Endothelial cell of umbilical vein (primary cell): ENCODE data around the gene EHMT1. TPM values are rescaled to one million over a fixed set of nuclear protein-coding genes. Genes with fewer than 3 reads are reported as not detected.
"Not testable (repeated sequence)": the region's sequence is repeated elsewhere in the genome, so short reads cannot be mapped to it uniquely, and the experiment has no call there.

ENCODE experiments used
- BruUV-seq: library from RNA; stranded (reverse); fragments of 400-500 nt; replicated peaks from 2 replicates; lab custom pipeline; 2021; lab: Mats Ljungman, UMichigan
- CTCF ChIA-PET: fragments of 300-600, 350-600 bp; sonication (Branson Sonifier 250); formaldehyde crosslinking; loops from one replicate; lab custom pipeline; 2021; ENCODE audit warnings: antibody characterized with exemption, inconsistent platforms; lab: Charles Lee
- POLR2A ChIA-PET: fragments of 300-600, 350-600 bp; sonication (Branson Sonifier 250); formaldehyde crosslinking; loops from one replicate; lab custom pipeline; 2021; ENCODE audit warnings: antibody characterized with exemption, inconsistent platforms; lab: Charles Lee
- DNase-seq: peaks from one replicate; pipeline ENCODE4 v3.0.0-alpha.2; 2011; ENCODE audit warnings: low read depth, low spot score
- FAIRE-seq: peaks from 2 replicates; lab custom pipeline; 2011; peaks lifted over from hg19 to GRCh38; lab: Jason Lieb, UNC
- H2AFZ ChIP-seq: 2 replicates; pipeline ENCODE4 v1.6.0; 2012; ENCODE audit warnings: low read depth, low read length, control low read depth, inconsistent platforms
- H3K27ac ChIP-seq: 2 replicates; pipeline ENCODE4 v1.5.1; 2011; ENCODE audit warnings: low read depth, mild to moderate bottlenecking, control low read depth, low read length, moderate library complexity; ENCODE audit not compliant: insufficient read depth
- H3K27me3 ChIP-seq, 2 experiments: 2 replicates each; pipeline versions ENCODE4 v1.6.0 to v1.6.1; 2011; ENCODE audit warnings: low read length in 2 of 2, mixed read lengths in 1 of 2; ENCODE audit not compliant: control insufficient read depth in 2 of 2, insufficient read depth in 2 of 2
- H3K36me3 ChIP-seq, 2 experiments: 2 replicates in 1 of 2; 3 replicates in 1 of 2; pipeline ENCODE4 v1.5.1; 2011; ENCODE audit warnings: low read length in 2 of 2, mild to moderate bottlenecking in 1 of 2, moderate library complexity in 1 of 2; ENCODE audit not compliant: control insufficient read depth in 2 of 2, insufficient read depth in 2 of 2; ENCODE audit errors: extremely low read depth in 1 of 2
- H3K4me1 ChIP-seq: 3 replicates; pipeline ENCODE4 v1.5.1; 2011; ENCODE audit warnings: mild to moderate bottlenecking, low read length; ENCODE audit not compliant: control insufficient read depth, insufficient read depth; ENCODE audit errors: extremely low read depth
- H3K4me2 ChIP-seq: 2 replicates; pipeline ENCODE4 v1.6.1; 2011; ENCODE audit warnings: low read length, control low read depth, mixed read lengths; ENCODE audit not compliant: insufficient read depth
- H3K4me3 ChIP-seq, 3 experiments: fragments of 200-600 bp in 1 of 3; sonication (generic), shearing (Covaris generic) in 1 of 3; replicated peaks in 1 of 3; 2 replicates each; pipeline ENCODE4 v1.5.1; 2011 to 2016; ENCODE audit warnings: control low read depth in 3 of 3, low read length in 3 of 3, mild to moderate bottlenecking in 2 of 3, inconsistent platforms in 1 of 3, low read depth in 1 of 3, moderate library complexity in 1 of 3; ENCODE audit not compliant: insufficient read depth in 1 of 3
- H3K79me2 ChIP-seq: 2 replicates; pipeline ENCODE4 v1.6.0; 2012; ENCODE audit warnings: low read length, inconsistent platforms; ENCODE audit not compliant: control insufficient read depth, insufficient read depth
- H3K9ac ChIP-seq: replicated peaks from 2 replicates; pipeline ENCODE3; 2011; ENCODE audit warnings: low read length, control low read depth; ENCODE audit not compliant: insufficient read depth; ENCODE audit errors: extremely low read depth
- H3K9me1 ChIP-seq: replicated peaks from 3 replicates; pipeline ENCODE4 v1.6.0; 2011; ENCODE audit warnings: mild to moderate bottlenecking, low read length; ENCODE audit not compliant: control insufficient read depth, insufficient read depth; ENCODE audit errors: extremely low read depth
- H3K9me3 ChIP-seq: replicated peaks from 2 replicates; pipeline ENCODE4 v1.5.1; 2012; ENCODE audit warnings: low read length, inconsistent platforms; ENCODE audit not compliant: control insufficient read depth, insufficient read depth
- H4K20me1 ChIP-seq: replicated peaks from 2 replicates; pipeline ENCODE3; 2011; ENCODE audit warnings: mild to moderate bottlenecking, low read length; ENCODE audit not compliant: control insufficient read depth, insufficient read depth; ENCODE audit errors: extremely low read depth
- CTCF ChIP-seq, 2 donors: IDR thresholded peaks; 1 replicate in 1 of 2; 2 replicates in 1 of 2; pipeline ENCODE4 v1.5.1; 2011; ENCODE audit warnings: low read length in 2 of 2, mild to moderate bottlenecking in 2 of 2, moderate library complexity in 2 of 2, control low read depth in 1 of 2, inconsistent platforms in 1 of 2, low read depth in 1 of 2; ENCODE audit not compliant: insufficient read depth in 1 of 2; ENCODE audit errors: extremely low read depth in 1 of 2
- MAX ChIP-seq: IDR thresholded peaks from 2 replicates; pipeline ENCODE4 v1.6.1; 2011; ENCODE audit not compliant: insufficient read depth, insufficient read length
- dilution Hi-C: fragments of 300-500 bp; cut with MboI; formaldehyde crosslinking; loops from one replicate; pipeline ENCODE4 v1.15.0; 2019; ENCODE audit warnings: low sequenced_read_pairs; ENCODE audit not compliant: extremely low pct_ligation_motif_present
- intact Hi-C: fragments of 100-400 bp; cut with micrococcal nuclease; formaldehyde crosslinking; loops from one replicate; pipeline ENCODE4 v1.10.0; 2022
- polyA plus RNA-seq, 4 experiments: library from polyadenylated mRNA; depleted of rRNA in 3 of 4; stranded (reverse) in 3 of 4; unstranded in 1 of 4; fragments of >200 nt; gene quantifications; 2 replicates each; pipeline versions ENCODE4 v1.2.1 to v1.2.3, GENCODE V29; 2011 to 2012; ENCODE audit warnings: missing spikeins in 1 of 4
- total RNA-seq: library from RNA; stranded (reverse); gene quantifications from 2 replicates; pipeline ENCODE4 v1.2.3, GENCODE V29; 2021

The EHMT1 gene
- total and polyA plus RNA-seq, 2 donors (not counting 3 experiments of a cell fraction or from before 2014, with no cell fraction given) = 48.2 to 104 TPM

- FAIRE-seq = peak; percentile 82
- POLR2A ChIA-PET = no interaction called here
- no TSS peak for BruUV-seq
Observed at GRCh38 chr9:137621131-137621757, 2.4 kb downstream of the EHMT1 start.

GRCh38 chr9:137622211-137622610 lies 3.4 kb downstream of the EHMT1 start:
- H3K27me3 ChIP-seq, CTCF ChIA-PET, POLR2A ChIA-PET, dilution Hi-C loops, BruUV-seq, H3K36me3 ChIP-seq, H3K9ac ChIP-seq, H2AFZ ChIP-seq, H3K4me3 ChIP-seq, FAIRE-seq, H4K20me1 ChIP-seq, H3K9me3 ChIP-seq, H3K27ac ChIP-seq, H3K4me2 ChIP-seq, DNase-seq, H3K9me1 ChIP-seq: not testable (repeated sequence)
- peaks cover 86% of the 10 kb centered on the region for H3K79me2 ChIP-seq
- intact Hi-C loops = loop anchor here (5.0 kb wide), 1 partner anchor 50 kb away; no protein-coding TSS in a partner anchor
- H3K4me1 ChIP-seq = peaks cover 22% of the 10 kb centered on the region

More at GRCh38 chr9:137621131-137621757, 2.4 kb downstream of the EHMT1 start:
- H3K9me1 ChIP-seq = no peaks in the 10 kb centered on the region
- H3K4me2 ChIP-seq = no peak overlapping the region
- CTCF ChIA-PET = interaction anchor here (0.6 to 1.0 kb wide), 2 partner anchors 43 to 44 kb away, joined by 3 read pairs; no protein-coding TSS in a partner anchor
- H3K79me2 ChIP-seq = peaks cover 79% of the 10 kb centered on the region
- H3K9ac ChIP-seq = no peak overlapping the region
- peaks cover 2% of the 10 kb centered on the region for H4K20me1 ChIP-seq
- H3K27ac ChIP-seq = no peak overlapping the region
- H3K4me3 ChIP-seq = no peak overlapping the region
- intact Hi-C loops = loop anchor here (5.0 kb wide), 1 partner anchor 51 kb away; no protein-coding TSS in a partner anchor
- peak; percentile 30 for DNase-seq
- peak; percentile 14 to 20 for TF ChIP-seq CTCF (IDR thresholded peaks at IDR 0.05; ENCODE audit: extremely low read depth in 1 of 2, insufficient read depth in 1 of 2, low read depth in 1 of 2, low read length in 2 of 2)
- no peak for TF ChIP-seq MAX
- no peaks in the 10 kb centered on the region for H3K36me3 ChIP-seq
- peaks cover 22% of the 10 kb centered on the region for H3K4me1 ChIP-seq
- no peaks in the 10 kb centered on the region for H3K27me3 ChIP-seq
- H3K9me3 ChIP-seq = no peaks in the 10 kb centered on the region
- H2AFZ ChIP-seq = no peak overlapping the region
- dilution Hi-C loops = no loop called here
